GM23338 (cell line): ENCODE data around the gene DMRT3. TPM values are rescaled to one million over a fixed set of nuclear protein-coding genes. Genes with fewer than 3 reads are reported as not detected.

Experiments used
- ATAC-seq: fragments of 200-7000 bp; cut with Tn5 transposase; 3 replicates; pipeline ENCODE4 v1.9.1; 2020
- DNase-seq: peaks from one replicate; pipeline ENCODE4 v3.0.0-alpha.2; 2015; ENCODE audit warnings: low spot score
- H2AFZ ChIP-seq: fragments of 200-600 bp; sonication (generic); 2 replicates; pipeline ENCODE4 v1.8.0; 2016; ENCODE audit warnings: antibody characterized with exemption, mild to moderate bottlenecking, moderate library complexity
- H3F3A ChIP-seq: fragments of 200-600 bp; sonication (generic); replicated peaks from 2 replicates; pipeline ENCODE4 v1.8.0; 2017; ENCODE audit warnings: antibody characterized with exemption, mixed run types, low read depth
- H3K27ac ChIP-seq: fragments of 200-600 bp; sonication (generic); 2 replicates; pipeline ENCODE4 v1.6.1; 2016; ENCODE audit warnings: low read depth
- H3K27me3 ChIP-seq: fragments of 200-600 bp; sonication (generic); 2 replicates; pipeline ENCODE4 v1.8.0; 2016; ENCODE audit warnings: mild to moderate bottlenecking, mixed run types, moderate library complexity; ENCODE audit not compliant: insufficient read depth
- H3K36me3 ChIP-seq: fragments of 200-600 bp; sonication (generic); 2 replicates; pipeline ENCODE4 v1.8.0; 2016; ENCODE audit warnings: mild to moderate bottlenecking; ENCODE audit not compliant: insufficient read depth
- H3K4me1 ChIP-seq: fragments of 200-600 bp; sonication (generic); 2 replicates; pipeline ENCODE4 v1.8.0; 2016; ENCODE audit warnings: mild to moderate bottlenecking, moderate library complexity; ENCODE audit not compliant: insufficient read depth
- H3K4me2 ChIP-seq: fragments of 200-600 bp; sonication (generic); 2 replicates; pipeline ENCODE4 v1.7.1; 2017; ENCODE audit warnings: mixed run types
- H3K4me3 ChIP-seq: fragments of 200-600 bp; sonication (generic); 2 replicates; pipeline ENCODE4 v1.6.1; 2016; ENCODE audit warnings: mixed run types
- H3K79me2 ChIP-seq: fragments of 200-600 bp; sonication (generic); replicated peaks from 2 replicates; pipeline ENCODE4 v1.8.0; 2017; ENCODE audit warnings: mild to moderate bottlenecking; ENCODE audit not compliant: insufficient read depth
- H3K9me2 ChIP-seq: fragments of 200-600 bp; sonication (generic); 2 replicates; pipeline ENCODE4 v1.8.0; 2017; ENCODE audit not compliant: insufficient read depth
- H4K20me1 ChIP-seq: fragments of 200-600 bp; sonication (generic); replicated peaks from 2 replicates; pipeline ENCODE4 v1.8.0; 2017; ENCODE audit warnings: mild to moderate bottlenecking; ENCODE audit not compliant: insufficient read depth
- H3K27ac Mint-ChIP-seq: 2 replicates; pipeline ENCODE4 v1.8.0; 2020; ENCODE audit warnings: inconsistent platforms, mild to moderate bottlenecking, moderate library complexity, mixed read lengths
- H3K27me3 Mint-ChIP-seq: 3 replicates; pipeline ENCODE4 v1.8.0; 2022; ENCODE audit warnings: low read depth, mild to moderate bottlenecking, moderate library complexity, mixed read lengths, inconsistent platforms; ENCODE audit not compliant: insufficient read depth, poor library complexity
- H3K36me3 Mint-ChIP-seq: 3 replicates; pipeline ENCODE4 v1.8.0; 2021; ENCODE audit warnings: low read depth, mild to moderate bottlenecking, inconsistent platforms, moderate library complexity, mixed read lengths
- H3K4me1 Mint-ChIP-seq: 3 replicates; pipeline ENCODE4 v1.8.0; 2020; ENCODE audit warnings: mild to moderate bottlenecking, inconsistent platforms, mixed read lengths
- H3K4me3 Mint-ChIP-seq: 3 replicates; pipeline ENCODE4 v1.8.0; 2021; ENCODE audit warnings: moderate library complexity, mild to moderate bottlenecking, inconsistent platforms, mixed read lengths
- H3K9me3 Mint-ChIP-seq: 3 replicates; pipeline ENCODE4 v1.8.0; 2020; ENCODE audit warnings: moderate library complexity, mild to moderate bottlenecking, inconsistent platforms, mixed read lengths
- CREB1 ChIP-seq: fragments of 250-450 bp; sonication (Bioruptor Pico); IDR thresholded peaks from 2 replicates; pipeline ENCODE4 v1.5.0; 2020; ENCODE audit warnings: low read depth, mild to moderate bottlenecking, moderate library complexity
- EZH2 ChIP-seq: fragments of 200-600 bp; sonication (generic); IDR thresholded peaks from one replicate; pipeline ENCODE4 v1.8.0; 2017; ENCODE audit warnings: antibody characterized with exemption, mild to moderate bottlenecking, low read depth; ENCODE audit not compliant: unreplicated experiment
- EZH2phosphoT487 ChIP-seq: fragments of 200-600 bp; sonication (generic); IDR thresholded peaks from one replicate; pipeline ENCODE4 v1.8.1; 2018; ENCODE audit warnings: antibody characterized with exemption; ENCODE audit not compliant: unreplicated experiment
- JUNB ChIP-seq: IDR thresholded peaks from one replicate; pipeline ENCODE4 v1.6.1; 2016; ENCODE audit warnings: antibody characterized with exemption; ENCODE audit not compliant: unreplicated experiment
- NANOG ChIP-seq: IDR thresholded peaks from 2 replicates; pipeline ENCODE4 v1.6.1; 2016; ENCODE audit warnings: antibody characterized with exemption, borderline replicate concordance
- POLR2AphosphoS5 ChIP-seq: IDR thresholded peaks from 2 replicates; pipeline ENCODE4 v1.6.1; 2016; ENCODE audit warnings: antibody characterized with exemption, low read depth
- REST ChIP-seq: IDR thresholded peaks from one replicate; pipeline ENCODE4 v1.6.1; 2018; ENCODE audit warnings: antibody characterized with exemption; ENCODE audit not compliant: unreplicated experiment
- STAT1 ChIP-seq: IDR thresholded peaks from one replicate; pipeline ENCODE4 v1.6.1; 2016; ENCODE audit warnings: antibody characterized with exemption; ENCODE audit not compliant: unreplicated experiment
- ZNF114 ChIP-seq: fragments of 250-450 bp; sonication (Bioruptor Pico); IDR thresholded peaks from 2 replicates; pipeline ENCODE4 v1.5.0; 2020; ENCODE audit warnings: mild to moderate bottlenecking, moderate library complexity
- ZNF331 ChIP-seq: fragments of 250-450 bp; sonication (Bioruptor Pico); IDR thresholded peaks from 2 replicates; pipeline ENCODE4 v1.5.0; 2020; ENCODE audit warnings: low read depth, mild to moderate bottlenecking, moderate library complexity
- ZNF462 ChIP-seq: fragments of 250-450 bp; sonication (Bioruptor Pico); IDR thresholded peaks from 2 replicates; pipeline ENCODE4 v1.5.0; 2020; ENCODE audit warnings: mild to moderate bottlenecking, moderate library complexity
- polyA plus RNA-seq: library from polyadenylated mRNA; unstranded; fragments of >200 nt; fragmentation: Nextera tagmentation; extraction: Ambion mirVana; gene quantifications from 2 replicates; pipeline ENCODE4 v1.2.1, GENCODE V29; 2016
- total RNA-seq: library from RNA; depleted of rRNA; stranded (reverse); fragments of >200 nt; shearing (Covaris generic); gene quantifications from 2 replicates; pipeline ENCODE4 v1.2.3, GENCODE V29; 2014
- TF ChIP-seq, protein P1 (sequence below): IDR thresholded peaks from 2 replicates; pipeline ENCODE4 v1.6.1; 2016; ENCODE audit warnings: antibody characterized with exemption
- TF ChIP-seq, protein P2 (sequence below), 2 experiments: fragments of 200-600 bp in 1 of 2; sonication (generic) in 1 of 2; conservative IDR thresholded peaks; 2 replicates each; pipeline versions ENCODE4 v1.5.1 to v1.6.1; 2016 to 2017; ENCODE audit warnings: antibody characterized with exemption in 2 of 2, low read depth in 2 of 2, mild to moderate bottlenecking in 2 of 2, moderate library complexity in 1 of 2

Gene DMRT3
- total and polyA plus RNA-seq, 2 experiments from 2014 or later = not detected

DNA sequence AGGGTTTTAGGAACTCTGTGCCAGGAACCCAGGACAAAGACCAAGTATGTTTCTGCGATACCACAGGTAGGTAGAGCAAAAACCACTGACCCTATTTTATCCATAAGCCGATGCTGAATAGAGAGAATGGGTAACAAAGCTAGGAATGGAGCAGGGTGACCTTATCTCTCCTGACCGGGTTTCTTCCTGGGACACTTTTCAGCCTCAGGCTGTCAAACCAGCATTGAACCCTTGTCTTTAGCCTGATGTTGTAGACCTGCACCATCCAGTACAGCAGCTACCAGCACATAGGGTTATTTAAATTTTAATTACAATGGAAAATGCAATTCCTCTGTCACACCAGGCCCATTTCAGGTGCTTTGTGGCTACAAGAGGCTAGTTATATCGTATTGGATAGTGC is 43.1 kb upstream of the DMRT3 start:
- no peak overlapping the region for H3K27ac ChIP-seq
- no peak overlapping the region for H3K27ac Mint-ChIP-seq
- no peak overlapping the region for H3K4me2 ChIP-seq
- ATAC-seq (no peak), DNase-seq (no peak)
- no peaks in the 10 kb centered on the region for H3K27me3 ChIP-seq
- H3K9me2 ChIP-seq = 0 out of 2 replicates have a peak, but pooled peaks cover 4% of the 10 kb centered on the region
- TF ChIP-seq JUNB = no peak
- no peak for TF ChIP-seq ZNF462 (CRISPR knock-in tag)
- TF ChIP-seq POLR2AphosphoS5 = no peak
- TF ChIP-seq EZH2phosphoT487 = no peak
- TF ChIP-seq, protein P1, sequence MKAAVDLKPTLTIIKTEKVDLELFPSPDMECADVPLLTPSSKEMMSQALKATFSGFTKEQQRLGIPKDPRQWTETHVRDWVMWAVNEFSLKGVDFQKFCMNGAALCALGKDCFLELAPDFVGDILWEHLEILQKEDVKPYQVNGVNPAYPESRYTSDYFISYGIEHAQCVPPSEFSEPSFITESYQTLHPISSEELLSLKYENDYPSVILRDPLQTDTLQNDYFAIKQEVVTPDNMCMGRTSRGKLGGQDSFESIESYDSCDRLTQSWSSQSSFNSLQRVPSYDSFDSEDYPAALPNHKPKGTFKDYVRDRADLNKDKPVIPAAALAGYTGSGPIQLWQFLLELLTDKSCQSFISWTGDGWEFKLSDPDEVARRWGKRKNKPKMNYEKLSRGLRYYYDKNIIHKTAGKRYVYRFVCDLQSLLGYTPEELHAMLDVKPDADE = no peak
- no peak for TF ChIP-seq ZNF331
- no peak for TF ChIP-seq CREB1 (CRISPR knock-in tag)
- TF ChIP-seq, protein P2, sequence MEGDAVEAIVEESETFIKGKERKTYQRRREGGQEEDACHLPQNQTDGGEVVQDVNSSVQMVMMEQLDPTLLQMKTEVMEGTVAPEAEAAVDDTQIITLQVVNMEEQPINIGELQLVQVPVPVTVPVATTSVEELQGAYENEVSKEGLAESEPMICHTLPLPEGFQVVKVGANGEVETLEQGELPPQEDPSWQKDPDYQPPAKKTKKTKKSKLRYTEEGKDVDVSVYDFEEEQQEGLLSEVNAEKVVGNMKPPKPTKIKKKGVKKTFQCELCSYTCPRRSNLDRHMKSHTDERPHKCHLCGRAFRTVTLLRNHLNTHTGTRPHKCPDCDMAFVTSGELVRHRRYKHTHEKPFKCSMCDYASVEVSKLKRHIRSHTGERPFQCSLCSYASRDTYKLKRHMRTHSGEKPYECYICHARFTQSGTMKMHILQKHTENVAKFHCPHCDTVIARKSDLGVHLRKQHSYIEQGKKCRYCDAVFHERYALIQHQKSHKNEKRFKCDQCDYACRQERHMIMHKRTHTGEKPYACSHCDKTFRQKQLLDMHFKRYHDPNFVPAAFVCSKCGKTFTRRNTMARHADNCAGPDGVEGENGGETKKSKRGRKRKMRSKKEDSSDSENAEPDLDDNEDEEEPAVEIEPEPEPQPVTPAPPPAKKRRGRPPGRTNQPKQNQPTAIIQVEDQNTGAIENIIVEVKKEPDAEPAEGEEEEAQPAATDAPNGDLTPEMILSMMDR (conservative IDR thresholded peaks at IDR 0.05; ENCODE audit: low read depth in 2 of 2) = no peak
- TF ChIP-seq STAT1 = no peak
- no peak for TF ChIP-seq EZH2
- TF ChIP-seq REST = no peak
- TF ChIP-seq ZNF114 (CRISPR knock-in tag) = no peak
- TF ChIP-seq NANOG = no peak
- no peaks in the 10 kb centered on the region for H3K79me2 ChIP-seq
- H3K4me3 ChIP-seq = no peak overlapping the region
- H3K9me3 Mint-ChIP-seq = peaks cover 13% of the 10 kb centered on the region; the same call in 1 of the 3 replicates
- H3K4me1 Mint-ChIP-seq = 0 out of 3 replicates have a peak, but pooled peaks cover under 1% of the 10 kb centered on the region
- H2AFZ ChIP-seq = no peak overlapping the region
- peaks cover 4% of the 10 kb centered on the region for H3K27me3 Mint-ChIP-seq
- no peaks in the 10 kb centered on the region for H3K36me3 ChIP-seq
- H3K4me3 Mint-ChIP-seq = no peak overlapping the region
- H3K36me3 Mint-ChIP-seq = no peaks in the 10 kb centered on the region; the same call in 2 of the 3 replicates
- no peaks in the 10 kb centered on the region for H3K4me1 ChIP-seq
- no peaks in the 10 kb centered on the region for H3F3A ChIP-seq
- no peaks in the 10 kb centered on the region; the same call in 1 of the 2 replicates for H4K20me1 ChIP-seq
